Heart right ventricle (tissue), 16 donors: ENCODE measurements around the gene ATP6V0A1. TPM values are rescaled to one million over a fixed set of nuclear protein-coding genes. Genes with fewer than 3 reads are reported as not detected.

ENCODE experiments used
- ATAC-seq, 8 donors: fragments of 200-7000 bp; cut with Tn5 transposase; one replicate each; pipeline ENCODE4 v1.9.1; 2020; ENCODE audit warnings: mild to moderate bottlenecking in 8 of 8, moderate library complexity in 8 of 8, moderate number of reproducible peaks in 1 of 8
- DNase-seq, 2 donors: peaks; one replicate each; pipeline ENCODE4 v3.0.0-alpha.2; 2020
- H3K27ac ChIP-seq, 10 donors: fragments of 200-600 bp; sonication (generic) in 2 of 10; one replicate each; pipeline versions ENCODE4 v1.5.0 to v1.8.0; 2020 to 2022; ENCODE audit warnings: mild to moderate bottlenecking in 3 of 10
- H3K27me3 ChIP-seq, 7 donors: fragments of 200-600 bp; one replicate each; pipeline ENCODE4 v1.8.0; 2021 to 2022; ENCODE audit warnings: mild to moderate bottlenecking in 2 of 7
- H3K36me3 ChIP-seq, 9 donors: fragments of 200-600 bp; sonication (generic) in 1 of 9; one replicate each; pipeline versions ENCODE4 v1.5.0 to v1.8.0; 2020 to 2022; ENCODE audit warnings: mild to moderate bottlenecking in 2 of 9
- H3K4me1 ChIP-seq, 9 donors: fragments of 200-600 bp; sonication (generic) in 1 of 9; one replicate each; pipeline versions ENCODE4 v1.5.0 to v1.8.0; 2020 to 2022; ENCODE audit warnings: mild to moderate bottlenecking in 4 of 9
- H3K4me3 ChIP-seq, 10 donors: fragments of 200-600 bp; sonication (generic) in 2 of 10; one replicate each; pipeline versions ENCODE4 v1.5.0 to v1.8.0; 2020 to 2022; ENCODE audit warnings: mild to moderate bottlenecking in 7 of 10, moderate library complexity in 2 of 10
- H3K9me3 ChIP-seq, 11 donors: fragments of 200-600 bp in 10 of 11; sonication (generic) in 2 of 11; one replicate each; pipeline versions ENCODE4 v1.5.0 to v1.8.0; 2013 to 2022; ENCODE audit warnings: mild to moderate bottlenecking in 2 of 11, control low read depth in 1 of 11, moderate library complexity in 1 of 11
- WGBS, 2 donors: extraction: QIAGEN DNeasy Blood & Tissue Kit; methylation state at CpG; one replicate each; pipeline ENCODE4 v1.1.7; 2013; ENCODE audit warnings: inconsistent platforms in 1 of 2; 5-methylcytosine and 5-hydroxymethylcytosine counted together
- intact Hi-C, 10 donors: fragments of 100-400 bp; cut with DNase I; formaldehyde crosslinking; loops; one replicate each; pipeline versions ENCODE4 v1.11.1 to v1.14.2; 2022
- polyA plus RNA-seq, 2 donors: library from polyadenylated mRNA; stranded (reverse); fragments of 200-250 nt; gene quantifications; one replicate each; pipeline ENCODE4 v1.2.3, GENCODE V29; 2013
- total RNA-seq, 10 donors: library from RNA; stranded (reverse); fragmentation: NEBNext Ultra II Directional in 3 of 10; extraction: Animal tissue kit (Norgen Biotek cat#: 25700) in 3 of 10; gene quantifications; one replicate each; pipeline versions ENCODE4 v1.2.1 to v1.2.4, GENCODE V29; 2021 to 2023
- TF ChIP-seq, protein P1 (sequence below), 9 donors: fragments of 200-600 bp; sonication (generic) in 2 of 9; IDR thresholded peaks; one replicate each; pipeline versions ENCODE4 v1.5.0 to v1.8.0; 2021 to 2022; ENCODE audit warnings: antibody characterized with exemption in 9 of 9, mild to moderate bottlenecking in 5 of 9, moderate library complexity in 1 of 9
- donor health status: Arrhythmogenic right ventricular cardiomyopathy.
- donor health status: ischemic (EF 13 %, LVEDD 7.1; RV severe dilation, severe dysfunction).
- donor health status: healthy with polysubstance abuse.
- donor health status: DM: no; HTN: yes; CAD: no.
- donor health status: DM: no; HTN: no; CAD: no.
- donor health status: ischemic (EF 25% LVEDD 6.9; RV normal size, moderate dysfunction).
- donor health status: ischemic (EF 25% LVEDD 5.7; RV mildly dilated, moderate dysfunction).
- donor health status: healthy.
- donor health status: DM: yes; HTN: yes; CAD: no.
- donor health status: Ischemic cardiomyopathy.
- donor health status: ischemic (EF 35%, LVEDD 5.7; RV mildly dilated, moderate dysfunction).
- donor health status: nonischemic (EF 11% LVEDD 7.7; RV severe dilation, severe dysfunction).
- donor health status: DM: yes; HTN: yes; CAD: no.
- donor health status: PGD.
- donor health status: ischemic (EF 29% LVEDD 5.4; RV normal size, mild dysfunction).
- donor health status: nonischemic (EF 23%, LVEDD 6.1; RV moderate dilation, normal function).

Gene ATP6V0A1
- total and polyA plus RNA-seq, 12 donors: 28.1 to 48.5 (median 34.4) TPM

DNA sequence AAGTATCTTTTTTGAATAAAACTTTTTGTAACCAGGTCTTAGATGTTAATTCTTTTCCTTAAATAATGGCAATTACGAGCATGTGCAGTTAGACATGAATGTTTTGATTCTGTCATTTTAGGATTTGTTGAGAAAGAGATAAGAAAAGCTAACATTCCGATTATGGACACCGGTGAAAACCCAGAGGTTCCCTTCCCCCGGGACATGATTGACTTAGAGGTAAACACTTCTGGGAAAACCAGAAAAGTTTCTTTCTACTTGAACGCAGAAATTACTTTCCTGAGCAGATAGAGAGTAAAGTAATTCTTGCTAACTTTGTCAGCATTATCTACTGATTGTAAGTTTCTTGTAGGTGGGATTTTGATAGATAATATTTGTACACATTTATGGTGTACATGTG is 9.2 kb downstream of the ATP6V0A1 start:
- H3K36me3 ChIP-seq: peaks cover 0 to 100% (median 59%) of the 10 kb centered on the region in 9 donors
- H3K27ac ChIP-seq: no peak overlapping the region
- no peak for ATAC-seq
- TF ChIP-seq, protein P1, sequence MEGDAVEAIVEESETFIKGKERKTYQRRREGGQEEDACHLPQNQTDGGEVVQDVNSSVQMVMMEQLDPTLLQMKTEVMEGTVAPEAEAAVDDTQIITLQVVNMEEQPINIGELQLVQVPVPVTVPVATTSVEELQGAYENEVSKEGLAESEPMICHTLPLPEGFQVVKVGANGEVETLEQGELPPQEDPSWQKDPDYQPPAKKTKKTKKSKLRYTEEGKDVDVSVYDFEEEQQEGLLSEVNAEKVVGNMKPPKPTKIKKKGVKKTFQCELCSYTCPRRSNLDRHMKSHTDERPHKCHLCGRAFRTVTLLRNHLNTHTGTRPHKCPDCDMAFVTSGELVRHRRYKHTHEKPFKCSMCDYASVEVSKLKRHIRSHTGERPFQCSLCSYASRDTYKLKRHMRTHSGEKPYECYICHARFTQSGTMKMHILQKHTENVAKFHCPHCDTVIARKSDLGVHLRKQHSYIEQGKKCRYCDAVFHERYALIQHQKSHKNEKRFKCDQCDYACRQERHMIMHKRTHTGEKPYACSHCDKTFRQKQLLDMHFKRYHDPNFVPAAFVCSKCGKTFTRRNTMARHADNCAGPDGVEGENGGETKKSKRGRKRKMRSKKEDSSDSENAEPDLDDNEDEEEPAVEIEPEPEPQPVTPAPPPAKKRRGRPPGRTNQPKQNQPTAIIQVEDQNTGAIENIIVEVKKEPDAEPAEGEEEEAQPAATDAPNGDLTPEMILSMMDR (IDR thresholded peaks at IDR 0.05): no peak
- intact Hi-C loops: no loop called here
- H3K27me3 ChIP-seq: no peaks in the 10 kb centered on the region
- DNase-seq: no peak
- WGBS, 2 donors: 76 to 81% methylated on average over 5 of the region's 5 CpGs
- no peak overlapping the region for H3K4me3 ChIP-seq
- peaks cover 0 to 7% (median 0%) of the 10 kb centered on the region in 9 donors for H3K4me1 ChIP-seq
- no peaks in the 10 kb centered on the region for H3K9me3 ChIP-seq

DNA sequence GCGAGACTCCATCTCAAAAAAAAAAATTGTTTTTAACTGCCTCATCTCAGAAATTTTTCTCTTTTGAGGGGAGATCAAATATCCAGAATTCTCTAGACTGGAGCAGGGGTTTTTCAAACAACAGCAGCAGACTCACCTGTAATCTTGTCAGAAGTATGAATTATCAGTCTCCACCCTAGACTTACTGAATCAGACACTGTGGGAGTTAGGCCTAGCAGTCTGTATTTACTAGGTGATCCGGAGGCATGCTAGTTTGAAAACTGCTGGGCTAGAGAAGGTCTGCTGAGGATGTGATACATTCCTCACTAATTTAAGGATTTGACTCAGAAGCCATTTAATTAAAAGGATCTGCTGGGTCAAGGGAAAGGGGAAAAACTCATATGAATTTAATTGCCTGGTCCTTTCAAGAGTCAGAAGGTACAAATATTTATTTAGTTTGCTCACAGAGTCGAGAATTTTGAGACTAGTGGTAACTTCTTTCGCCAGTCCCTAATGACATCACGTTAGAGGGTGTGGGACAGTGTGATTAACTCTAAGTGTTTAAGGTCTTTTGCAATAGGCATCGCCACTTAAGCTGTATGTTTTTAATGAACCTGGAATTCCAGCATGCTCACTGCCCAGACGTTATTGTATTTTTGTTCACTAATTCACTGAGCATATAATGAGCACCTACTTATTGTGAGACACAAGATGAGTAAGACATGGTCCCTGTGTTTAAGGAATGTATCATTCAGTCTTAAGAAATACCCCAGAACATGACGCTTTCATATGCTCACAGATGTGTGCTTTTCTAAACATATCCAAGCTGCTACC is 14.2 kb downstream of the ATP6V0A1 start:
- no peak for DNase-seq
- WGBS, 2 donors: 84 to 86% methylated on average over 8 of the region's 8 CpGs
- TF ChIP-seq, protein P1 (IDR thresholded peaks at IDR 0.05): no peak
- Histone ChIP-seq H3K27me3 (no peaks in the 10 kb centered on the region), H3K9me3 (no peaks in the 10 kb centered on the region), H3K4me1 (peaks cover 0 to 21% (median 0%) of the 10 kb centered on the region in 9 donors), H3K27ac (no peak overlapping the region), H3K36me3 (peaks cover 0 to 100% (median 66%) of the 10 kb centered on the region in 9 donors), H3K4me3 (no peak overlapping the region)
- no peak for ATAC-seq
- intact Hi-C loops: no loop called here

DNA sequence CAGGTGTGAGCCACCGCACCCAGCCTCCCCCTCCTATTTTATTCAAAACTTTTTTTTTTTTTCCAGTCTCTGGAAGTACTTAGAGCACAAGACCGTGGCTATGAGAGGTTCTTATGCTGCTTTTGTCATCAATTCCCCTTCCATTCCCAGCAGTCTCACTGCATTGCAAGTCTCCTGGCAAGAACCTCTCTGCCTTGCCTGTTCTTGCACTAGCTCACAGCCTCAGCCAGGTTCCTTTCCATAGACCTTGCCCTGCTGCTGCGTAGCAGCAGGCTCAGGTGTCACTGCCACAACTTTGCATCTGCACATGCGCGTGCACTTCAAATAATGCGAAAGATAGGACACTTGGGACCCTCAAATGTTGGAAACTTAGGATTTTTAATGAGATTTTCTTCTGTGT is 15.6 kb downstream of the ATP6V0A1 start:
- no peaks in the 10 kb centered on the region for H3K9me3 ChIP-seq
- H3K36me3 ChIP-seq: peaks cover 0 to 100% (median 71%) of the 10 kb centered on the region in 9 donors
- peaks cover 0 to 21% (median 0%) of the 10 kb centered on the region in 9 donors for H3K4me1 ChIP-seq
- intact Hi-C loops: loop anchor here in 1 of 10 donors (1.0 kb wide), 1 partner anchor 13 kb away; no protein-coding TSS in a partner anchor
- TF ChIP-seq, protein P1 (IDR thresholded peaks at IDR 0.05): no peak
- no peaks in the 10 kb centered on the region for H3K27me3 ChIP-seq
- H3K4me3 ChIP-seq: no peak overlapping the region
- 97 to 98% methylated on average over 6 of the region's 6 CpGs for WGBS, 2 donors
- ATAC-seq (no peak), DNase-seq (no peak)
- peak overlapping the region in 1 of 10 donors; percentile 38 for H3K27ac ChIP-seq

DNA sequence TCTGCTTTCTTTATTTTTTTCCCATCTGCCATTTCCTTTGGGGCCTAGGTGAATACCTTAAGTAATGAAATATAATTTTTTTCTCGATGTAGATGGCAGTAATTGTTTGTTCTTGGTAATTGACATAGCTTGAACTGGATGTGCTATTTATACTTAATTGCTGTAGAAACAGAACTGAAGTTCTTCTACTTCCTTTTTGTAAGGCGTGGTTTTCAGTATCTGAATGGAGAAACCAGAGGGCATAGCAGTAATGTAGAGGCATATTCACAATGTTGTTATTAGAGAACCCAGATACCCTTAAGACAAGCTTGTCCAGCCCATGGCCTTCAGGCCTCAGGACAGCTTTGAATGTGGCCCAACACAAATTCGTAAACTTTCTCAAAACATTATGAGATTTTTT is 16.4 kb downstream of the ATP6V0A1 start:
- peak overlapping the region in 2 of 10 donors; percentile 38 to 68 for H3K27ac ChIP-seq
- ATAC-seq (peak in 1 of 8 donors; percentile 30), DNase-seq (no peak)
- TF ChIP-seq, protein P1 (IDR thresholded peaks at IDR 0.05): no peak
- H3K27me3 ChIP-seq: no peaks in the 10 kb centered on the region
- intact Hi-C loops: no loop called here
- H3K4me1 ChIP-seq: peaks cover 0 to 16% (median 0%) of the 10 kb centered on the region in 9 donors
- WGBS, 2 donors: 71 to 85% methylated on average over 3 of the region's 3 CpGs
- H3K36me3 ChIP-seq: peaks cover 0 to 100% (median 74%) of the 10 kb centered on the region in 9 donors
- H3K9me3 ChIP-seq: no peaks in the 10 kb centered on the region
- H3K4me3 ChIP-seq: no peak overlapping the region
